ENCODE data around the gene HJV.

HJV gene

GRCh38 chr1:146022403-146023127 is 1.0 kb upstream of the HJV start:
- DNase-seq (ENCODE audit: low read depth) = no peak

- DNase-seq (ENCODE audit: low read depth) = no peak
Observed at GRCh38 chr1:146021050-146021445, 487 bp downstream of the HJV start.

- DNase-seq (ENCODE audit: low read depth) = no peak
Observed at GRCh38 chr1:146020058-146021049, 1.2 kb downstream of the HJV start.

GRCh38 chr1:146019231-146020057 is 2.1 kb downstream of the HJV start:
- DNase-seq (ENCODE audit: low read depth) = no peak

- DNase-seq (ENCODE audit: low read depth) = no peak
Observed at GRCh38 chr1:146016891-146017290, 4.6 kb downstream of the HJV start.

GRCh38 chr1:146013559-146013922 is 8.0 kb downstream of the HJV start:
- no peak for DNase-seq (ENCODE audit: low read depth)

GRCh38 chr1:146012703-146013558 is 8.6 kb downstream of the HJV start:
- peak; percentile 74 for DNase-seq (ENCODE audit: low read depth)

- no peak for DNase-seq (ENCODE audit: low read depth)
Observed at GRCh38 chr1:146010126-146010738, 11.3 kb downstream of the HJV start.

- DNase-seq (ENCODE audit: low read depth) = no peak
Observed at GRCh38 chr1:146007489-146008133, 13.9 kb downstream of the HJV start.

GRCh38 chr1:146001709-146002108 is 19.8 kb downstream of the HJV start:
- DNase-seq (ENCODE audit: low read depth) = no peak

- DNase-seq (ENCODE audit: low read depth) = no peak
Observed at GRCh38 chr1:145999321-146000024, 22.1 kb downstream of the HJV start.

- no peak for DNase-seq (ENCODE audit: low read depth)
Observed at GRCh38 chr1:145997718-145998023, 23.9 kb downstream of the HJV start.

- no peak for DNase-seq (ENCODE audit: low read depth)
Observed at GRCh38 chr1:145997016-145997717, 24.4 kb downstream of the HJV start.

GRCh38 chr1:145996433-145997015 is 25.0 kb downstream of the HJV start, which contains the start of gene TXNIP:
Gene TXNIP (minus strand): TSS chr1:145996579. CDS start chr1:145996266, 313 bp downstream.
- peak; percentile 74 for DNase-seq (ENCODE audit: low read depth)

- no peak for DNase-seq (ENCODE audit: low read depth)
Observed at GRCh38 chr1:145995964-145996432, 25.5 kb downstream of the HJV start.

GRCh38 chr1:145995148-145995881 is 26.2 kb downstream of the HJV start:
- no peak for DNase-seq (ENCODE audit: low read depth)

GRCh38 chr1:145994391-145995120 is 27.0 kb downstream of the HJV start:
- DNase-seq (ENCODE audit: low read depth) = no peak
